Measurements from ENCODE around the gene DPF3. TPM values are rescaled to one million over a fixed set of nuclear protein-coding genes. Genes with fewer than 3 reads are reported as not detected.

The DPF3 gene
- total and polyA plus RNA-seq, 2 of the 13 experiments (the other 11 are each of a cell fraction or from before 2014, with no cell fraction given), result 0.09 to 0.60 TPM

GRCh38 chr14:72763892-72764291 lies 130.0 kb downstream of the DPF3 start:
- 92% methylated on average over 1 of the region's 1 CpG for WGBS (ENCODE audit: low lambda C conversion rate)
- FAIRE-seq, result no peak
- ATAC-seq, result no peak
- intact Hi-C loops (cut with micrococcal nuclease; ENCODE audit: unreplicated experiment), result no loop called here
- H3K4me2 ChIP-seq (ENCODE audit: low read depth, low read length), result no peak overlapping the region
- H3K36me3 ChIP-seq (replicated peaks in 1 of 2; ENCODE audit: control insufficient read depth in 1 of 2, insufficient read depth in 2 of 2, low read length in 2 of 2), result no peaks in the 10 kb centered on the region
- POLR2A ChIA-PET, result no interaction called here
- no peak overlapping the region for H3K27ac ChIP-seq (ENCODE audit: extremely low read length, insufficient read depth, low read length)
- H3K9me3 ChIP-seq (ENCODE audit: low read length), result peaks cover 39% of the 10 kb centered on the region
- H3K27me3 ChIP-seq (ENCODE audit: control insufficient read depth in 1 of 2, insufficient read depth in 2 of 2, low read length in 2 of 2), result no peaks in the 10 kb centered on the region
- H3K4me1 ChIP-seq (ENCODE audit: insufficient read depth, low read length), result no peaks in the 10 kb centered on the region
- DNase-seq (ENCODE audit: low spot score), result no peak
- no peaks in the 10 kb centered on the region for H3K79me2 ChIP-seq (ENCODE audit: insufficient read depth, low read length)
- TF ChIP-seq ZNF530 (CRISPR knock-in tag; IDR thresholded peaks at IDR 0.05; ENCODE audit: low read depth) (no peak), FLYWCH1 (CRISPR knock-in tag; IDR thresholded peaks at IDR 0.05) (no peak), ZSCAN29 (CRISPR knock-in tag; conservative IDR thresholded peaks at IDR 0.05) (no peak), AKNA (CRISPR knock-in tag; IDR thresholded peaks at IDR 0.05; ENCODE audit: borderline replicate concordance) (no peak), SETDB1 (CRISPR knock-in tag; IDR thresholded peaks at IDR 0.05; ENCODE audit: borderline replicate concordance) (no peak), MBD4 (IDR thresholded peaks at IDR 0.05; ENCODE audit: borderline replicate concordance, low read length) (no peak), NFKBIZ (CRISPR knock-in tag; IDR thresholded peaks at IDR 0.05) (no peak), SIX4 (CRISPR knock-in tag; IDR thresholded peaks at IDR 0.05) (no peak), ZNF12 (CRISPR knock-in tag; IDR thresholded peaks at IDR 0.05) (no peak), ZNF160 (CRISPR knock-in tag; IDR thresholded peaks at IDR 0.05) (no peak)
- in situ Hi-C loops (cut with HindIII; ENCODE audit: extremely low pct_ligation_motif_present, low pct_unique_long_range_greater_than_20kb), result no loop called here
- CTCF ChIA-PET (ENCODE audit: low intra/inter-chr PET ratio, low total read pairs), result no interaction called here
- no TSS peak for BruUV-seq (replicated peaks)
- no peak overlapping the region for H3K9ac ChIP-seq (ENCODE audit: insufficient read depth, low read depth, low read length)
- no peak overlapping the region for H2AFZ ChIP-seq (ENCODE audit: low read length)
- H4K20me1 ChIP-seq (ENCODE audit: insufficient read depth, low read length), result no peaks in the 10 kb centered on the region
- no peak overlapping the region for H3K4me3 ChIP-seq (replicated peaks in 1 of 3; ENCODE audit: insufficient read depth in 1 of 3, low read depth in 2 of 3, low read length in 3 of 3)
